BLaER1 (cell line): ENCODE measurements around the gene SLC11A1.

Experiments used
- H3K27ac ChIP-seq: shearing (Covaris generic); formaldehyde crosslinking; 2 replicates; pipeline ENCODE4 v1.8.1; 2022
- H3K27me3 ChIP-seq: shearing (Covaris generic); formaldehyde crosslinking; 2 replicates; pipeline ENCODE4 v1.8.1; 2022
- H3K36me3 ChIP-seq: shearing (Covaris generic); formaldehyde crosslinking; 2 replicates; pipeline ENCODE4 v1.8.1; 2022
- H3K4me1 ChIP-seq: shearing (Covaris generic); formaldehyde crosslinking; 2 replicates; pipeline ENCODE4 v1.8.1; 2022
- H3K4me2 ChIP-seq: shearing (Covaris generic); formaldehyde crosslinking; 2 replicates; pipeline ENCODE4 v1.8.1; 2022
- H3K4me3 ChIP-seq: shearing (Covaris generic); formaldehyde crosslinking; 2 replicates; pipeline ENCODE4 v1.8.1; 2022
- H3K9ac ChIP-seq: shearing (Covaris generic); formaldehyde crosslinking; 2 replicates; pipeline ENCODE4 v1.8.1; 2022
- H3K9me3 ChIP-seq: shearing (Covaris generic); formaldehyde crosslinking; 2 replicates; pipeline ENCODE4 v1.8.1; 2022
- H4K20me1 ChIP-seq: shearing (Covaris generic); formaldehyde crosslinking; 2 replicates; pipeline ENCODE4 v1.8.1; 2022
- Cebpa-rat ChIP-seq: shearing (Covaris generic); IDR thresholded peaks from 2 replicates; pipeline ENCODE4 v1.8.1; 2022

The SLC11A1 gene

DNA sequence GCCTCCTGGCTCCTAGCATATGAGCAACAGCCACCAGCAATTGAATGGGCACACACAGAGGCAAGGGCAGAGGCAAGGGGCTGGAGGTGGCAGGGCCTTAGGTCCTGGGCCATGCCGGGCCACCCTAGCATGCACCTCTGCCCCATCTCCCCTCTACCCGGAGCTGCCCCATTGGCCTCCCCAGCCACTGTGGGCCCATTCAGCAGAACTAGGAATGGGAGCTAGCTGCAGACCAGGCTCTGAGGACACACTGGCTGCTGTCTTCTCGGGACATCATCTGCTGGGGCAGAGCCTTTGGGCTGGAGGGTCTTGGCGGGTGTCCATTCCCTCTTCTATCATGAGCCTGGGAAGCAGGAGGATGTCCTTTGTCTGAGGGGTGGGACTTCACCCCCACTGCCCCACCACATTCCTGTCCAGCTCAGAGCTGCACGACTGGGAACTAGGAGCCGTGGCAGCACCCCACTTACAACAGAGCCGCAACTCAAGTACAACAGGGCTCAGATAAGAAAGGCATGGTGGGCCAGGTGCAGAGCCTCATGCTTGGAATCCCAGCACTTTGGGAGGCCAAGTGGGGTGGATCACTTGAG lies 37.6 kb downstream of the SLC11A1 start:
- no peaks in the 10 kb centered on the region for H3K4me1 ChIP-seq
- H3K27ac ChIP-seq = no peak overlapping the region
- H3K36me3 ChIP-seq = no peaks in the 10 kb centered on the region
- no peak overlapping the region for H3K4me2 ChIP-seq
- H4K20me1 ChIP-seq = no peaks in the 10 kb centered on the region
- no peaks in the 10 kb centered on the region for H3K9me3 ChIP-seq
- no peak for TF ChIP-seq Cebpa-rat
- H3K27me3 ChIP-seq = no peaks in the 10 kb centered on the region
- no peak overlapping the region for H3K9ac ChIP-seq
- H3K4me3 ChIP-seq = no peak overlapping the region

DNA sequence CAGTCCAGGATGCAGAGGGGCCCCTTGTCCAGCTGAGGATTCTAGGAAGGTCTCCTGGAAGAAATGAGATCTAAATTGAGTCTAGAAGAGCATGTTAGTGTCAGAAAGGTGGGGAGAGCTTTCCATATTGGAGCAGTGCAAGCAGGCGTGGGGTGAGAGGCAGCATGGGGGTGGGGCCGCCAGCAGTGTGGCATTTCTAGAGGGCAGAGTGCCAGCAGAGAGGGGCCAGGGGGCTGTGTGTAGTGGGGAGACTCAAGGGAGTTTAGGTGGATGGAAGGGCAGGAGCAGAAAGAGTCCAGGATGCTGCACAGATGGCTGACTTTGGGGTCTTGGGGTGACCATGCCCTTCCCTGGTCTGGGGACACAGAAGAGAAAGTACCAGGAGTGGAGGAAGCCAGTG lies 39.0 kb downstream of the SLC11A1 start:
- H3K4me3 ChIP-seq = no peak overlapping the region
- H3K36me3 ChIP-seq = no peaks in the 10 kb centered on the region
- H3K27ac ChIP-seq = no peak overlapping the region
- H3K4me2 ChIP-seq = no peak overlapping the region
- no peaks in the 10 kb centered on the region for H3K4me1 ChIP-seq
- H4K20me1 ChIP-seq = no peaks in the 10 kb centered on the region
- no peak for TF ChIP-seq Cebpa-rat
- no peaks in the 10 kb centered on the region for H3K9me3 ChIP-seq
- H3K9ac ChIP-seq = no peak overlapping the region
- H3K27me3 ChIP-seq = no peaks in the 10 kb centered on the region

DNA sequence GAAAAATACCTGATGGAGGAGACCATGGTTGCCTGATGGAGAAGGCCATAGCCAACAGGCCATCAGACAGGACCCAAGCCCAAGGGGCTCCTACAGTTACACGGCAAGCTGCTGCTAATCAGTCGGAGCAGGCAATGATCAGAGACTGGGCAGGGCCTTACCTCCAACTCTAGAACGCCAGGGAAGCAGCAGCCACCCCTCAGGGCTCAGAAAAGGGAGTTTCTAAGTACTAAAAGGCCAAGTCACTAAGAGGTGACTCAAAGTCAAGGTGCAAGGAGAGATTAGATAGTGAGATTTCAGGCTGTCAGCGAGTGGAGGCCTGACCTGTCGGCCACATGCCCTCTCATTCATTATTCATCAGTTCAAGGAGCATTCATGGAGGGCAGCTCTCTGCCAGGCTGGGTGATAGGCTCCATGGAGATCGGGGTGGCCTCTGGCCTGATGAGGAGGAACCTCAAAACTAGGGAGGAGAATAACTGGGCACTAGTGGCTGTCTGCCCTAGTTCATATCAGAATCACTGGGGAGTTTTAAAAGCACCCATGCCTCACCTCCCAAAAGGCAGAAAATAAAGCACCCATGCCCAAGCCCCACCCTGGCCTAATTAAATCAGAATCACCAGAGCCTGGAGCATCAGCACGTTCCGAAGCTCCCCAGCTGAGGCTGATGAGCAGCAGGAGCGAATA lies 40.5 kb downstream of the SLC11A1 start:
- H3K4me2 ChIP-seq = no peak overlapping the region
- no peak overlapping the region for H3K9ac ChIP-seq
- no peaks in the 10 kb centered on the region for H4K20me1 ChIP-seq
- no peaks in the 10 kb centered on the region for H3K9me3 ChIP-seq
- H3K36me3 ChIP-seq = no peaks in the 10 kb centered on the region
- H3K4me3 ChIP-seq = no peak overlapping the region
- no peaks in the 10 kb centered on the region for H3K27me3 ChIP-seq
- no peak overlapping the region for H3K27ac ChIP-seq
- H3K4me1 ChIP-seq = no peaks in the 10 kb centered on the region
- no peak for TF ChIP-seq Cebpa-rat

DNA sequence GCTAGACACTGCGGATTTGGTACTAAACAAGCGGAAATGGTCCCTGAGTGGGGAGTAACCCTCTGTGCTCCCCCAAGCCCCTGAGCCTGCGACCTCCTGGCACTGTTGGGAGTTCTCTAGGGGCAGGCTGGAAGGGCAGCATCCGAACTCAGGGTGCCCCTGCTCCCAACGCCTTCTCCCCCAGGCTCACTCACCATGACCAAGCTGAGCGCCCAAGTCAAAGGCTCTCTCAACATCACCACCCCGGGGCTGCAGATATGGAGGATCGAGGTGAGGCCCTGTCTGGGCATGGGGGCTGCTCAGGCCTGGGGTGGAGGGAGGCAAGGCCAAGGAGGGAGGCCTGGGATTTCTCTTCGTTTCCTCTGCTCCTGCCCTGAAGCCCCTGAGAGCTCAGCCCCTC lies 41.5 kb downstream of the SLC11A1 start:
- no peaks in the 10 kb centered on the region for H3K27me3 ChIP-seq
- no peak overlapping the region for H3K9ac ChIP-seq
- H3K36me3 ChIP-seq = no peaks in the 10 kb centered on the region
- TF ChIP-seq Cebpa-rat = no peak
- H3K27ac ChIP-seq = no peak overlapping the region
- H4K20me1 ChIP-seq = no peaks in the 10 kb centered on the region
- no peaks in the 10 kb centered on the region for H3K4me1 ChIP-seq
- H3K4me2 ChIP-seq = no peak overlapping the region
- no peaks in the 10 kb centered on the region for H3K9me3 ChIP-seq
- H3K4me3 ChIP-seq = no peak overlapping the region

DNA sequence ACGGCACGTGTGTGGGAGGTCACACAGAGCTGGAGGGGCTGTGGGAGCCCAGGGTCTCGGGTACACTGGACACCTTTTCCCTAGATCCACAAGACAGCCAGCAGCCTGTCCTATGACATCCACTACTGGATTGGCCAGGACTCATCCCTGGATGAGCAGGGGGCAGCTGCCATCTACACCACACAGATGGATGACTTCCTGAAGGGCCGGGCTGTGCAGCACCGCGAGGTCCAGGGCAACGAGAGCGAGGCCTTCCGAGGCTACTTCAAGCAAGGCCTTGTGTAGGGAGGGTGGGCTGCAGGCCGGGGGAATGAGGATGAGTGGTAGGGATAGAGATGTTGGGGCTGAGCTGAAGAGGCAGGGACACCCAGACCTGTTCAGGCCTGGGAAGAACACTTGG lies 43.5 kb downstream of the SLC11A1 start:
- no peak overlapping the region for H3K4me2 ChIP-seq
- no peak overlapping the region for H3K4me3 ChIP-seq

DNA sequence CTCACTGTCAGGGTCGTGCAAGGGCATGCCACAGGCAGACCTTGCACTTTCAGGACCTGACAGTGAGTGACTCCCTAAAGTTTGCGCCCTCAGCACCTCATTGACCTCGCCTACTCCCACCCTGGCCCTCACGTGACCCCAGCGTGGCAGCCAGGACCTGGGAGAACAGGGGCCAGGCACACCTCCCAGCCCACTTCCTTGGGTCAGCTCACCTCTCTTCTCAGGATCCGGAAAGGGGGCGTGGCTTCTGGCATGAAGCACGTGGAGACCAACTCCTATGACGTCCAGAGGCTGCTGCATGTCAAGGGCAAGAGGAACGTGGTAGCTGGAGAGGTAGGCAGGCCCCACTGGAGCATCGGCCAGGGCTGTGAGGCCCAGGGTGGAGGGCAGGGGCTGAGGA lies 45.7 kb downstream of the SLC11A1 start:
- no peaks in the 10 kb centered on the region for H3K36me3 ChIP-seq
- no peak overlapping the region for H3K27ac ChIP-seq

More for the DNA sequence above, 43.5 kb downstream of the SLC11A1 start:
- Histone ChIP-seq H4K20me1 (no peaks in the 10 kb centered on the region), H3K9me3 (no peaks in the 10 kb centered on the region), H3K9ac (no peak overlapping the region), H3K27me3 (no peaks in the 10 kb centered on the region), H3K27ac (no peak overlapping the region), H3K36me3 (no peaks in the 10 kb centered on the region), H3K4me1 (no peaks in the 10 kb centered on the region)
- TF ChIP-seq Cebpa-rat = no peak

DNA sequence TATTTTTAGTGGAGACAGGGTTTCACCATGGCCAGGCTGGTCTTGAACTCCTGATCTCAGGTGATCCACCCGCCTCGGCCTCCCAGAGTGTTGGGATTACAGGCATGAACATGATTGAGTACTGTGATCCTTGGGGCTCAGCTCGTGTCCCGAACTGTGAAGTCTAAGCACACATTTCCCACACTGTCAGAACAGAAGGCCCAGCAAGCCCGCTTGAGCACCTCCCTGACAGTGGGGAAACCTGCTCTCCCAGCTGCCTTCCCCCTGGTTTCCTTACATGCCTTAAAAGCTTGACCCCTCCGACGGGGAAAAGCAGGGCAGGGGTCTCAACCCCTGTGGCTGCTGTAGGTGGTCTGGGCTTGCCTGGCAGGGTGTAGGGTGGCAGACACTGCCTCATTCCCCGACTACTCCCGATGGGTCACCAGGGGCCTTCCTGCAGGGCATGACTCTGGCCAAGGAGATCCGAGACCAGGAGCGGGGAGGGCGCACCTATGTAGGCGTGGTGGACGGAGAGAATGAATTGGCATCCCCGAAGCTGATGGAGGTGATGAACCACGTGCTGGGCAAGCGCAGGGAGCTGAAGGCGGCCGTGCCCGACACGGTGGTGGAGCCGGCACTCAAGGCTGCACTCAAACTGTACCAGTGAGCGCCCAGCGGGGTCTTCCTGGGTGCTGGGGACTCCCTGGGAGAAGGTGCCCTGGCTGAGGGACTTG lies 46.9 kb downstream of the SLC11A1 start:
- Histone ChIP-seq H3K9me3 (no peaks in the 10 kb centered on the region), H3K27me3 (no peaks in the 10 kb centered on the region), H3K4me1 (no peaks in the 10 kb centered on the region), H3K27ac (no peak overlapping the region), H3K9ac (no peak overlapping the region), H3K4me3 (no peak overlapping the region), H3K36me3 (no peaks in the 10 kb centered on the region), H3K4me2 (no peak overlapping the region), H4K20me1 (no peaks in the 10 kb centered on the region)
- no peak for TF ChIP-seq Cebpa-rat

More for the DNA sequence above, 45.7 kb downstream of the SLC11A1 start:
- Histone ChIP-seq H3K27me3 (no peaks in the 10 kb centered on the region), H3K4me1 (no peaks in the 10 kb centered on the region), H3K4me3 (no peak overlapping the region), H3K9ac (no peak overlapping the region), H4K20me1 (no peaks in the 10 kb centered on the region), H3K4me2 (no peak overlapping the region), H3K9me3 (no peaks in the 10 kb centered on the region)
- no peak for TF ChIP-seq Cebpa-rat

DNA sequence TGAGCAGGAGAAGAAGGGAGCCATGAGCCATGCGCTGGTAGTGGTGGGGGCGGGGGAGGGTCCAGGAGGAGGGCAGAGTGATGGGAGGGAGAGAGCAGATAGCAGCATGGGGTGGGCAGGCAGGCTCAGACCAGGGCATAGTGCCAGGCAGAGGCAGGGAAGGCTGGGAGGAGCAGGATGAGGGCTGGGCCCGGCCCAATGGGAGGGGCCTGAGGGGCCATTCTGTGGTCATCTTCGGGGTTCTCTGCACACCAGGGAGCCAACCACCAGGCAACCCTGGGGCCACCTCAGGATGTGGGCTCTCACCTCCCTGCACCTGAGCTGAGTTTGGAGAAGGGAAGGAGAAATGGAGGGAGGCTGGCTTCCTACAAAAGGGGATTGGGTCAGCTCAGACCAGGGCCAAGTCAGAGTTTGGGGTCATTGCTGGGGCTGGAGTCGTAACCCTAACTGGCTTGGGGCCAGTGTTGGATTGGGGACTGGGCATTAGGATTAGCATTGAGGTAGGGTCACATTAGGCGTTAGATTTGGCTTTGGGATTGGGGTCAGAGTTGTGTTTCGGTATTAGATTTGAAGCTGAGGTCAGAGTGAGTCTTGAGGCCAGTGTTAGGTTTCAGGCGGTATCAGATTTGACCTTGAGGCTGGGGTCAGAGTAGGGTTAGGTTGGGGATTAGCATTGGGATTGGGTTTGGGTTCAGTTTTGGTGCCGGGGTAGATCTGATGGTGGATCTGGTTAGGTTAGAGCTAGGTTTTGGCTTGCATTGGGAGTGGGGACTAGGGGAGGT lies 48.0 kb downstream of the SLC11A1 start:
- Histone ChIP-seq H3K9me3 (no peaks in the 10 kb centered on the region), H3K4me3 (no peak overlapping the region), H3K4me2 (no peak overlapping the region), H3K27me3 (no peaks in the 10 kb centered on the region), H3K36me3 (no peaks in the 10 kb centered on the region), H3K9ac (no peak overlapping the region), H3K27ac (no peak overlapping the region), H4K20me1 (no peaks in the 10 kb centered on the region), H3K4me1 (no peaks in the 10 kb centered on the region)
- TF ChIP-seq Cebpa-rat = no peak

DNA sequence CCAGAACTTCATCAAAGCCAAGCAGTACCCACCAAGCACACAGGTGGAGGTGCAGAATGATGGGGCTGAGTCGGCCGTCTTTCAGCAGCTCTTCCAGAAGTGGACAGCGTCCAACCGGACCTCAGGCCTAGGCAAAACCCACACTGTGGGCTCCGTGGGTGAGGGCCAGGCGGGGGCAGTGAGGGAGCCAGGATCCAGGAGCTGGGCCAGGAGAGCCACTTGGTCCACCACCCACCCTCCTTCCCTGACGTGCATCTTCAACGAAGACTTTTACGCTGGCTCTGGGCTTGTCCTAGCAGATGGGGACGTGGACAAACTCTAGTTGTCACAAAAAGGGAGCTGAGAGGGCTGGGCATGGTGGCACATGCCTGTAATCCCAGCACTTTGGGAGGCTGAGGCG lies 48.6 kb downstream of the SLC11A1 start:
- Histone ChIP-seq H3K4me1 (no peaks in the 10 kb centered on the region), H4K20me1 (no peaks in the 10 kb centered on the region), H3K36me3 (no peaks in the 10 kb centered on the region), H3K4me2 (no peak overlapping the region), H3K27me3 (no peaks in the 10 kb centered on the region), H3K9ac (no peak overlapping the region), H3K9me3 (no peaks in the 10 kb centered on the region), H3K4me3 (no peak overlapping the region), H3K27ac (no peak overlapping the region)
- TF ChIP-seq Cebpa-rat = no peak

DNA sequence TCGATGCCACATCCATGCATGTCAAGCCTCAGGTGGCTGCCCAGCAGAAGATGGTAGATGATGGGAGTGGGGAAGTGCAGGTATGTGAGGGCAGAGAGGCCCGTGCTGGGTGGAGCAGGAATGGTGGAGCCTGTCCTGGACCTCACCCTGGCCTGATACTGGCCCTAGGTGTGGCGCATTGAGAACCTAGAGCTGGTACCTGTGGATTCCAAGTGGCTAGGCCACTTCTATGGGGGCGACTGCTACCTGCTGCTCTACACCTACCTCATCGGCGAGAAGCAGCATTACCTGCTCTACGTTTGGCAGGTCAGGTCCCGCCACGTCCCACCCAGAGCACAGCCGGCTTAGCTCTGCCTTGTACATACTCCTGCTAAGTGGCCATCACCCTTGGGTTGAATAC lies 49.8 kb downstream of the SLC11A1 start:
- TF ChIP-seq Cebpa-rat = no peak
- H3K27me3 ChIP-seq = no peaks in the 10 kb centered on the region
- H3K4me1 ChIP-seq = no peaks in the 10 kb centered on the region
- no peaks in the 10 kb centered on the region for H3K36me3 ChIP-seq
- no peaks in the 10 kb centered on the region for H3K9me3 ChIP-seq
- H3K9ac ChIP-seq = no peak overlapping the region
- no peaks in the 10 kb centered on the region for H4K20me1 ChIP-seq
- H3K27ac ChIP-seq = no peak overlapping the region
- no peak overlapping the region for H3K4me2 ChIP-seq
- no peak overlapping the region for H3K4me3 ChIP-seq
